Amniotic epithelial cell (primary cell): Measurements from ENCODE around the gene ABHD6.
"Not testable (repeated sequence)": the region's sequence is repeated elsewhere in the genome, so short reads cannot be mapped to it uniquely, and the experiment has no call there.

Source experiments
- DNase-seq: peaks from one replicate; pipeline ENCODE4 v3.0.0-alpha.2; 2010; ENCODE audit warnings: low read depth

Gene ABHD6

DNA sequence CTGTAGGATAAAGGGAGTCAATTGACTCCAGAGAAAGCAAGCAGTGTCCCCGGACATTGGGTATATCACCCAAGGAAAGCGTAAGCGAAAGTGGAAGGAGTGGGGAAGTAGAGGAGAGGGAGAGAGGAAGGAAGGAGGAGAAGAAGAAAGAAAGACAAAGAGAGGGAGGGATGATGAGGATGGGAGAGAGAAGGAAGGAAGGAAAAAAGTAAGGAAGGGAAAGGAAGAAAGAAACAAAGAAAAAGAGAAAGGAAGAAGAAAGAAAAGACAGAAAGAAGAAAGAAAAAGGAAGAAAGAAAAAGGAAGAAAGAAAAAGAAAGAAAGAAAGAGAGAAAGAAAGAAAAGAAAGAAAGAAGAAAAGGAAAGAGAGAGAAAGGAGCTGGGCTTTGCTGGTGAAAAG, 27.7 kb upstream of the ABHD6 start:
- DNase-seq, result no peak

DNA sequence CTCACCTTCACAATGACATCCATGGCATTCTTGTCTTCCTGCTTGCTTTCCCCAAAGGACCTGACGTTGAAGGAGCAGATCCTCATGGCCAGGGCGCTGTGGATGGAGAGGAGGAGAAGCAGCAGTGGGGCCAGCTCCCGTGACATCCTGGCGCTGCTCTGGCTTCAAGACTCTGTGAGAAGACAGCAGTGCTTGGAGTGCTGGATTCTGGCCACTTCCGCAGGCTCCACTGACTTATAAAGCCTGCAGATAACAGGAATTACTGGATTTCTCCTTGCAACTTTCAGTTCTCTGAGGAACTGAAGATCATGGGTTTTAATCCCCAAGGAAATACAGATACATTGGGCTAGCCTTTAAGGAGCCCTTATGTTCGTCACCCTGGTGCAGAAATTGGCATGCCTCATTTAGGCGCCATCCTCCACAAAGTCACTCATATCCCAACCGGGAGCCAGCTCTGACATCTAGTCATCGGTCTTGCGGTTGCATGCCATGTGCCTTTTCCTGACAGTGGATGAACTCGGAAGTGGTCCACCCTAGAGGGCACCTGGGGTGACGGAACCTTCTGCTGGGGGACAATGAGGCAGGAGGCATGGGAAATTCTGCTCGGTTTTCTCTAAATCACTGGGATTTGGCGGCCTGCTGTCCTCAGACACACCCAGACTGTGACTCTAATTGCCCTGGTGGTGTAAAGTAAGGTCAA, 26.7 kb upstream of the ABHD6 start, which contains the start of gene DNASE1L3:
Gene DNASE1L3, minus strand, starts transcription at position 212 of the 700 bp plus-strand sequence. Its CDS starts 66 bp downstream, at position 146.
- DNase-seq, result no peak

DNA sequence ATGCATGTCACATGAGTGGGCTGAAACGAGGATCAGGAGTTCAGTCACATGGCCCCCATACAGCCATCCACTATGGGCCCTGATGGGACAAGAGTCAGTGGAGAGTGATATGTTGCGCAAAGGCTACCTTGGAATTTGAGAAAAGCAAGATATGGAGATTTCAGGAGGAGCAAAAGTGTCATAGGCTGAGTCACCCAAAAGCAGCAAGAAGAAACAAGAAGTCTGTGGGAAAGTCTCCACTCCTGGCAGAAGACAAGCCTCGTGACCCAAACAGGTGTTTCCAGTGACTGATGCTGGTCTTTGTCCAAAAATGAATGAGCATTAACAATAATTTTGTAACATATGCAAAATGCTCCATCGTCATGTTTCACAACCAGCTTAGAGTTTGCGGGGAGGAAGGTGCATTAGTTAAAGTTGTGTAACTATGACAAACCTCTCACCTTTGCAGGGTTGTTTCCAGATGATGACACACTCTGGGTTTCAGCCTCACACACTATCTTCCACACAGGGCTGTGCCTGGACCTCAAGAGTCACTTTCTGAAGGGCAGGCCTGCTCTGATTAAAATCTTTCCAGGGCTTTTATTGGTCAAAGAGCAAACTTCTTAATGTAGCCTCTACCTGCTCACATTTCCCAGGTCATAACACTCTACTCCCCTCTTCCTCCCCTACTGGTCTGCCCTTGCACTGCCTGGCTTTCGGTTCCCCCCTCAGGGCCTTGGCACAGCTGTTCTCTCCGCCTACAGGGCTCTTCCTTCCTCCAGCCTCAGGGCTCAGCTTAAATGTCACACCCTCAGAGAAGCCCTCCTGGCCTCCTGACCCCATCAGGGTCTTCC, 22.9 kb upstream of the ABHD6 start:
- DNase-seq, result peak; percentile 47

DNA sequence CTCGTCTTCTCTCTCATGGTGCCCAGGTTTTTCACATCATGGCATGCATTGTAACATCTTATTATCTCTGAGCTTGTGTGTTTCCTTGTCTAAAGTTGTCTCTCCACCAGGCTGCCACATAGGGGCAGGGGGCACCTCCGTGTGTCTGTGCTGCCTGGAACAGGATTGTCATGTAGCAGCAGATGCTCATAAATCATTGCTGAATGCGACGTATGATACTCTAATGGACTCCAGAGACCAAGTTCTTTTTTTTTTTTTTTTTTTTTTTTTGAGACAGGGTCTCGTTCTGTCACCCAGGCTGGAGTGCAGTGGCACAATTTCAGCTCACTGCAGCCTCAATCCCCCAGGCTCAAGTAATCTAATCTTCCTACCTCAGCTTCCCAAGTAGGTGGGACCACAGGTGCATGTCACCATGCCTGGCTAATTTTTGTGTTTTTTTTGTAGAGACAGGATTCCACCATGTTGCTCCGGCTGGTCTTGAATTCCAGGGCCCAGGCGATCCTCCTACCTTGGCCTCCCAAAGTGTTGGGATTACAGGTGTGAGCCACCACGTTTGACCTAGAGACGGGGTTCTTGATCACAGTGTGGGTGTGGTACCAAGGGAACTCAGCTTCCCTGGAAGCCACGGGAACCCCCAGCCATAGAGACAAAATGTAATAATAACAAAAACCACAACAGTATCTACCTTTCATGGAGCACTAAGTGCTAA, 22.1 kb upstream of the ABHD6 start:
- DNase-seq, result no peak

DNA sequence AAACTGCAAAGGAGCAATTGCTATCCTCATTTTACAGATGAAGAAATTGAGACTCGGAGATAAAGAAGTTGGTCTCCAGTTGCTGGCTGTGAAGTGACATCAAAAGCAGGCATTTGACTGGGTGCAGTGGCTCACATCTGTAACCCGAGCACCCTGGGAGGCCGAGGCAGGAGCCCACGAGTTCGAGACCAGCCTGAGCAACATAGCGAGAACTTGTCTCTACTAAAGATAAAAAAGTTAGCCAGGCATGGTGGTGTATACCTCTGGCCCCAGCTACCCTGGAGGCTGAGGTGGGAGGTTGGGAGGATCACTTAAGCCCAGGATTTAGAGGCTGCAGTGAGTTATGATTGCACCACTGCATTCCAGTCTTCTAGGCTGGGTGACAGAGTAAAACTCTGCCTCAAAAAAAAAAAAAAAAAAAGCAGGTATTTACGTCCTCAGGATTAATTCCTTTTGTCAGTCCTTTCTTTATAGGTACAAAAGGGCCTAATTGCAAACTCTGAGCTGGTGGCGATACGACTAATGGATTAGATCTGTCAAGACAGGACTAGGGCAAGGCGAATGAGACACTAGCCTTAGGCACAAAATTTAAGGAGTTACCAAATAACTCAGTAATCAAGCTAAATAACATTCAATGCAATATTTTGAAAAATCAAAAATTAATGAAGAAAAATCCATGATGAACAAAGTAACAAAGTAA, 20.9 kb upstream of the ABHD6 start:
- DNase-seq, result no peak

DNA sequence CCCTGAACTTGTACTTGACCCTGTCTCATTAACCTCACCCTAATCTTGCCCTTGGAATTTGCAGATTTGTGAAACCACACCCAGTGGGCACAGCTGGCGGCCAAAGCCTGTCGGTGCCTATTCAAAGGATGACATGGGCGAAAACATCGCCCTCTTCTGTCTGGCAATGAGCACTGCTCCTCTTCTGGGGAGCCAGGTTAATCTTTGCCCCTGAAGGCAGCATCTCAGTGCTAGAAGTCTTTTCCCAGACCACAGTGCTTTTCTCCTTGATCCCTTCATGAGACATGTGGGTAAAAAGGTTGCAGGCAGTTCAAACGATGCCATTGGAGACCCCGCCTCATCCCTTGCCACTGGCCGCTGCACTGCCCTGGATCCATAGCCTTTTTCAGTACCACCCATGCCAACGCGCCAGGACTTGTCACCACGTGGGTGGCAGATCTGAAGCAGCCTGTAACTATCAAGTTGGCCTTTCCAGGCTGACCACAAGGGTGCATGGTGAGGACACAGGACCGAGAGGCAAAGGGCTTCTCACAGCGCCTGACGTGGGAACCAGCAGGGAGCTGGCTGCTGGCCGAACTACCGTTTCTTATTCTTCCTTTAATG, 20.3 kb upstream of the ABHD6 start:
- peak; percentile 53 for DNase-seq

DNA sequence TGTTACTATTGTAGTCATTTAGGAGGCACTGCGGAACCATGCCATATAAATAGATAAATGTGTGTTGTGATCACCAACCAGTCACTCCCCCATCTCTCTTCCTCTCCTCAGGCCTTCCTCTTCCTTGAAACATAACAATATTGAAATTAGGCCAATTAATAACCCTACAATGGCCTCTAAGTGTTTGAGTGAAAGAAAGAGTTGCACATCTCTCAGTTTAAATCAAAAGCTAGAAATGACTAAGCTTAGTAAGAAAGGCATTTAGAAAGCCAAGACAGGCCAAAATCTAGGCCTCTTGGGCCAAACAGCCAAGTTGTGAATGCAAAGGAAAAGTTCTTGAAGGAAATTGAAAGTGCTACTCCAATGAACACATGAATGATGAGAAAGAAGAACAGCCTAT, 18.7 kb upstream of the ABHD6 start:
- no peak for DNase-seq

DNA sequence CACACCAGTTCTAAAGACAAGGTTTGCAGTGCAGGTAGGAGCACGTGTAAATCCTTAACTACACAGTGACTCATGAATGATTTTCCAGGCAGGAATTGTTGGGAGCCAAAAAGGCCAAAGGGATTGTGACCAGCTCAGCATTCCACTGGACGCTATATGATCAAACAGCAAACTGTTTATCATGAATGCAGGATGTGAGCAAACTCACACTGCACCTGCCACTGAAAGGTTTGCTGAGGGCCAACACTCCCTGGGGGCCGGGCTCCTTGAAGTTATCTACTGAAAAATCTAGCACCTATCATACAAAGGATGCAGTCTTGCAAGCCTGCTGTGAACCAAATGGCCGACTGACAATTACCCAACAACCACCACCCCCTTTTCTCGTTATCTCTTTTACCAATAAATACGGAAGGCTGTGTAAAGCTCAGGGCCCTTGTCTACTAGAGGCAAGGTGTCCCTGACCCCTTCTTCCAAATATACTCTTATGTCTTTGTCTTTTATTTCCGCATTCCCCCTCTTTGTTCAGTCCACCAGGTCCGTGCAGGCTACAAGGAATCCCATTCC, 15.3 kb upstream of the ABHD6 start:
- no peak for DNase-seq

DNA sequence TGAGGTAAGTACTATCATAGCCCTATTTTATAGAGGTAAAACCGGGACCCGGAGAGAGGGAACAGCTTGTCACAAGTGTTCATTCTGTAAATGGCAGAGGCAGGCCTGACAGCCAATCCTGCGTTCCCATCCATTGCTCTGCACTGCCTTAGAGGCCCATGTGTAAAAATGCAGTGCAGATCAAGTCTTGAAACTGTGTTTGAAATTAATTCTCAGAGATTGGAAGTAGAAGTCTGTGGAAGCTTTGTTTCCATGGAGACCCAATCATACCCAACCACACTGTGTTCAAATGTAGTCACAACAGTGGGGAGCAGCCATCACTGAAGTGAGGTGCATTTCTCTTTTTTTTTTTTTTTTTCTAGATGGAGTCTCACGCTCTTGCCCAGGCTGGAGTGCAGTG, 13.7 kb upstream of the ABHD6 start:
- no peak for DNase-seq

DNA sequence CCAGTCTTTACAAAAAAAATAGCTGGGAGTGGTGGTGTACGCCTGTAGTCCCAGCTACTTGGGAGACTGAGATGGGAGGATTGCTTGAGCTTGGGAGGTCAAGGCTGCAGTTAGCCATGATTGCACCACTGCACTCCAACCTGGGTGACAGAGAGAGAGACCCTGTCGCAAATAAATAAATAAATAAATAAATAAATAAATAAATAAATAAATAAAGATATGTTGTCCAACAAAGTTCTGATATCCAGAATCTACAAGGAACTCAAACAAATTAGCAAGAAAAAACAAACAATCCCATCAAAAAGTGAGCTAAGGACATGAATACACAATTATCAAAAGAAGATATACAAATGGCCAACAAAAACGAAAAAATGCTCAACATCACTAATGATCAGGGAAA, 9.7 kb upstream of the ABHD6 start:
- not testable (repeated sequence) for DNase-seq

DNA sequence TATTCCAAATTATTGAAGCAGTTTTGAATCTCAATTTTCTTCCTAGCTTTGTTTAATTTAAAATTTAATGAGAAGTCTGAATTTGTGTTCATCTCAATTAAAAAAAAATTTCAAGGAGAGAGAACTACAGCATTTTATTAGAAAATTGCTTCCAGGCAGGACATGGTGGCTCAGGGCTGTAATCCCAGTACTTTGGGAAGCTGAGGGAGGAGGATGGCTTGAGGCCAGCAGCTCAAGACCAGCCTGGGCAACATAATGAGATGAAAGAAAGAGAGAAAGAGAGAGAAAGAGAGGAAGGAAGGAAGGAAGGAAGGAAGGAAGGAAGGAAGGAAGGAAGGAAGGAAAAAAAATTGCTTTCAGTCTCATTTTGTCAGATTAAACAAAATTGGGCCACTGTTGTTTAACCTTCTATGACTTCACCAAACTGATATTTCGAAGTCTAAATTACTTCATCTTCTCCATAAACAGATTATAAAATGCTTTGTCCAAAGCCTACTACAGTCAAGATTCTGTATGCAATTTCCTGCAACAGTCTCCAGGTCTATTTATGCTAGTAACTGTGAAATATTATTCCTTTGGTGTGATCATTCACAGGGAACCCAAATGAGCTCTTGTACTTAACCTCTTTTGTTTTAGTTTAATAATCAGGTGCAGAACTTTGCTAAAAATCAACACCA, 6.6 kb upstream of the ABHD6 start:
- no peak for DNase-seq

DNA sequence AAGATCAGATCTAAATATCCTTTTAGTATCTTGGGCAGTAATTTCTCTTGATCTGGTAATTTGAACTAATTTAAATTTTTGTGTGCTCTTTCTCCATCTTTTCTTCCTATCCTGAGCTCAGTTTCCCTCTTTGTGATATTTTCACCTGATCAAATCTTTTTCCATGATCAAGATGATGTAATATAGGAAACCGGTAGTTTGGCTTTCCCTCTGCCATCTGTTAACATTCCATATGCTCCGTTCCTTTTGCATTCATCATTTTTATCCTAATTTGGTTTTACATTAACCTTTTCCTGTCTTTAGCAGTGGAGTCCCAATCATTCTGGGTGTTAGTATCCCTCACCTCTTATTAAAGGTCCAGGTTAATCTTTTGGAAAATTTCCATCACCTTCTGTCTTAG, 5.9 kb upstream of the ABHD6 start:
- DNase-seq, result no peak

DNA sequence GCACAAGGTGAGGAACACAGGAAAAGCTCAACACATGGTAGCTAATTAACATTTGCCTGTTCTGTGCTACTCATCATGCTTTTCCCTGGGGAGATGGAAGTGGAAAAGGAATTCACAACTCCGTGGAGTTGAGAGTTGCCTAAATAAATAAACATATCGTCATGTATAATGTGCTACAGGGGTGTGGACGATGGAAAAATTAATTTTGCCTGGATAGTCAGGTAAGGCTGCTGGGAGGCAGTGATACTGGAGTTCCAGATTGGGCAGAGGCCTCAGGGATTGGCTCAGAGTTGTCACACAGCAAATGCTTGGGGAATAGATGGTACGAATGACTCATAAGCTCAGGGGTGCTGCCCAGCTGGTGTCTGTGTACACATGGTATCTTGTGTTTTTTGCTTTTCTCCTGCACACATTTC, 3.1 kb upstream of the ABHD6 start:
- DNase-seq, result peak; percentile 41

DNA sequence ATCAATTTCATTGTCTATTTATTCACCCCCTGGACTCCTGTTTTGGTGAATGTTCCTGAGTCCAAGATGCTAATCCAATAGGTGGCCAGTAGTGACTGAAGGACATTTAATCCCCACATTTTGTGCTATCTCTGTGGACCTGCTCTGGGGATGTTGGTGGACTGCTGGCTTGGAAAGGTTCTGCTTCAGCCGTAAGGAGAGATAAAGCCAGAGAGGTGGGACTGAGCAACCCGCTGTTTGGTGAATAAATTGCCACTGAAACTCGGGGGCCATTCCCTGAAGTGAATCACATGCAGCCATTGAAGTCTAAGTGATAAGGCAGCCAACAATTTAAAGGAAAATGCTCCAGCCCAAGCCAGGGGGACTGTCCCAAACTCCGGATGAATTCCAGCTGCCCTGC, 1.6 kb upstream of the ABHD6 start:
- no peak for DNase-seq

DNA sequence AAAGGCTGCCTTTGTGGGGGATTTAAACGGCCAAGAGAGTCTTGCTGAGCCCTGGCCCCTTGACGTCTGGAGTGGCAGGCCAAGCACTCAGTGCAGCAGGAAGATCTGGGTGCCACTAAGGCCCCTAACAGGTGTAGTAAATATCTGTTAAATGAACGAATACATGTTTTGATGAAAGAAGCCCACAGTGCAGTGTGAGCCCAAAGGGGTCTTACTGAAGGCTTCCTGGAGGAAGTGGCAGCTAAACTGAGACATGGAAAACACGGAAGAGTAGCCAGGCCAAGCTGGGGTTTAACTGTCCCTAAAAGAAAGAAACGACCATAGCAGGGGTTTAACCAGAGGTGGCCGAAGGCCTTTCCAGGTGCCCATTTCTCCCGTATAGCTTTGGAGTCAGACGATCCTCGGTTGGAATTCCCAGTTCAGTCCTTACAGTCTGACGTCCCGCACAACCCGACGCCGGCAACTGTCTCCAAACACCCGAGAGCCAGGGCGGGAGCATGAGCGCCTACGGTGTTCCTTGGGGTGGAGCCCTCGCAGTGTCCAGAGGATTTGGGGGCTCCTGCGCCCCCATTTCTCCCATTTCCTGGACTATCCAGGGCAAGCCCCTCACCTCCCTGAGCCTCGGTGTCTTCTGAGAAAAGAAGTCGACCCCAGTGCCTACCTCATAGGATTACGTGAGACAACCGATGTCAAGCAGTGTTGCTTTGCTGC, 910 bp upstream of the ABHD6 start:
- DNase-seq, result no peak

DNA sequence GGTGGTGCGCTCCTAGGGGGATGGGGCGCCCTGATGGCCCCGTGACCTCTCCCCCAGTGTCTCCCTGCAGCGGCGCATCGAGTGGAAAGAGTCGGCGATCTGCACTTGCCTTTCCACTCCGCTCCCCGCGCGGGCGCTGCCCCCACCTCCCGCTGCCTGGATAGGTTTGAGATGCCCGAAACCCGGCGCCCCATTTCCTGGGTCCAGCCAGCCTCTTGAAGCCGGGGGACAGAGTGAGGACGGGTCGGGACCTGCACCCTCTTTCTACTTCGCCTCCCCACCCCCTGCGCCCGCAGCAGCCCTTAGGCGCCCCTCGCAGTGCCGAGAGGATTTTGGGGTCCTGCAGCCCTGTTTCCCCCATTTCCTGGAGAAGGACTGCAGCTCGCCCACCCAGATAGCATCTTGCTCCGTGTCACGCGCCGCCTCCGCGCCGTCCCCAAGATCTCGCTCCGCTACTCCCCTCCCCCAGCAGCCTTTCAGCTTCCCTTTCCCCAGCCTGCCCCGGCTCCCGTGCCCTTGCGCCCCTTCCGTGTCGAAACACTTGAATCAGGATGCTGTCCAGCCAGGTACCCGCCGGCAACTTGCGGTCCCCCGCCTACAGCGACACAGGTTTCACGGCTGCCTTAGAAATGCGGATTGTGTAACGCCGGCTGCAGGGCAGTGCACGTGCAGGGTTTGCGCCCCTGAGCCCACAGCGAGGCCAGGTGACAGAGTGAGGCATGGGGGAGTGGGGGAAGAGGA, 519 bp downstream of the ABHD6 start:
- no peak for DNase-seq

DNA sequence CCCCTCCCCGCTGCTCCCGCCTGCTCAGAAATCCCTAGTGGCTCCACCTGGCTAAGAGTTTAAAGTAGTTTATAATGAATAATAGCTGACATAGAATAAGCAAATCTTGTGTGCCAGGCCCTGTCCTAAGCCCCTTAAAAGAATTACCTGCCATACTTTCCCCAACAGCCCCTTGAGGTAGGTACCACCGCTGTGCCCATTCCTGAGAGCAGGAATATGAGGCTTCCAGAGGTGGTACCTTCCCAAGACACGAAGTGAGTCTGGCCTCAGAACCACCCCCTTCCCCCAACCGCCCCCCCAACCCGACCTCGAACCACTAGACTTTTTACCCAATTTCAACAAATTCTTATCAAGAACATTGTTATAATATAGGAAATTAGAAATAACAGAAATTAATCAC, 1.2 kb downstream of the ABHD6 start:
- DNase-seq, result no peak

DNA sequence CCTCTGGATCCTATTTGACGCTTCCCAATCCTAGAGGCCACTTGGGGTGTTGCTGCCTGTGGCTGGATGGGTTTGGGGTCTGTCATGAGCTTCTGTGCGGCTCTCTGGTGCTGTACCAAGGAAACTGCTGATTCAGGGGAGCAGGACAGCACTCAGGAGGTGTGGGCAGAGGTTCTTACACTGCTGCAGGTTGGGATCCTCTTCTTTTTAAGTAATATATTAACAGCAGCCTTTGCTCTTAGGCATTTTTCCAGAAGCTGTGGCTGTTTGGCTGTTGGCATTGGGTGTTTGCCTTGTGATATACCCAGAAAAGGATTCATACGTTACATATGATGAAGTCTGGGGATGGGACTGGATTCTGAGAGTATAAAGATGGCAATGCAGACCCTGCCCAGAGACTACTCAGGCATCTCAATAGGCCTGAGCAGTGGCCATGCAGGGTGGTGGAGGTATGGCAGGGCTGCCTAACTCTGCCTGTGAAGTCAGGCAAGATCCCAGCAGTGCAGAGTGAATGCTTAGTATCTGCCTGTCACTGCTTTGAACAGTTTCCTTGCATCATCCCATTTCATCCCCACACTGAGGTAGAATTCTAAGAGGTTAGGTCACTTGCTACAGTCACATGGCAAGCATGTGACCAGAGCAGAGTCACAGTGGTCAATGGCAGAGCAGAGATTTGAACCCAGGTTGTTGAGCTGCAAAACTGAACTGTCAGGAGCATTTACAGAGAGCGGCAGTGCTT, 3.9 kb downstream of the ABHD6 start:
- no peak for DNase-seq

DNA sequence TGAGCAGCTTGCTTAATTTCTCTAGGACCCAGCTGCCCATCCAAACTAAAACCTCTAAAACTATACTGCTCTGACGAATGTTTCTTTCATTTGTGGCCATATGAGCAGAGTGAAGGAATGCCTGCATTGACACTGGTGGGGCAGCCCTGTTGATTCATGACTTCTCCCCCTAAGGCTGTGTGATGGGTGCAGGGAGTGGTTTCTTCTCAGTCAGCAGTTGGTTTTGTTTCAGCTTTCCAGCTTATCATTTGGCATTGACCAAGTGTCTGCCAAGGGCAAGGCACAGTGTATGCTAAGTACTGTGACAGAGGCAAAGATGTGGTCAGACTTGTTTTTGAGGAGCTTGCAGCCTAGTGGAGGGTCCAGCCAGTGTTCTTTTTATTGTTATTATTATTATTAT, 4.7 kb downstream of the ABHD6 start:
- no peak for DNase-seq
